Measurements from ENCODE around the gene BCL7C.

Gene BCL7C

DNA sequence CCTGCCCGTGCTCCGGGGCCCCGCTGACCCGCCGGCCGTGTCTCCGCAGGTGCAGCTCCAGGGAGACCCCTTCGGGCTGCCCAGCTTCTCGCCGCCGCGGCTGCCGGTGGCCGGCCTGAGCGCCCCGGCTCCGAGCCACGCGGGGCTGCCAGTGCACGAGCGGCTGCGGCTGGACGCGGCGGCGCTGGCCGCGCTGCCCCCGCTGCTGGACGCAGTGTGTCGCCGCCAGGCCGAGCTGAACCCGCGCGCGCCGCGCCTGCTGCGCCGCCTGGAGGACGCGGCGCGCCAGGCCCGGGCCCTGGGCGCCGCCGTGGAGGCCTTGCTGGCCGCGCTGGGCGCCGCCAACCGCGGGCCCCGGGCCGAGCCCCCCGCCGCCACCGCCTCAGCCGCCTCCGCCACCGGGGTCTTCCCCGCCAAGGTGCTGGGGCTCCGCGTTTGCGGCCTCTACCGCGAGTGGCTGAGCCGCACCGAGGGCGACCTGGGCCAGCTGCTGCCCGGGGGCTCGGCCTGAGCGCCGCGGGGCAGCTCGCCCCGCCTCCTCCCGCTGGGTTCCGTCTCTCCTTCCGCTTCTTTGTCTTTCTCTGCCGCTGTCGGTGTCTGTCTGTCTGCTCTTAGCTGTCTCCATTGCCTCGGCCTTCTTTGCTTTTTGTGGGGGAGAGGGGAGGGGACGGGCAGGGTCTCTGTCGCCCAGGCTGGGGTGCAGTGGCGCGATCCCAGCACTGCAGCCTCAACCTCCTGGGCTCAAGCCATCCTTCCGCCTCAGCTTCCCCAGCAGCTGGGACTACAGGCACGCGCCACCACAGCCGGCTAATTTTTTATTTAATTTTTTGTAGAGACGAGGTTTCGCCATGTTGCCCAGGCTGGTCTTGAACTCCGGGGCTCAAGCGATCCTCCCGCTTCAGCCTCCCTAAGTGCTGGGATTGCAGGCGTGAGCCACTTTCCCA lies 8.4 kb upstream of the BCL7C start:
- DNase-seq (ENCODE audit: low spot score), result peak; percentile 90
- TF ChIP-seq, protein P1, sequence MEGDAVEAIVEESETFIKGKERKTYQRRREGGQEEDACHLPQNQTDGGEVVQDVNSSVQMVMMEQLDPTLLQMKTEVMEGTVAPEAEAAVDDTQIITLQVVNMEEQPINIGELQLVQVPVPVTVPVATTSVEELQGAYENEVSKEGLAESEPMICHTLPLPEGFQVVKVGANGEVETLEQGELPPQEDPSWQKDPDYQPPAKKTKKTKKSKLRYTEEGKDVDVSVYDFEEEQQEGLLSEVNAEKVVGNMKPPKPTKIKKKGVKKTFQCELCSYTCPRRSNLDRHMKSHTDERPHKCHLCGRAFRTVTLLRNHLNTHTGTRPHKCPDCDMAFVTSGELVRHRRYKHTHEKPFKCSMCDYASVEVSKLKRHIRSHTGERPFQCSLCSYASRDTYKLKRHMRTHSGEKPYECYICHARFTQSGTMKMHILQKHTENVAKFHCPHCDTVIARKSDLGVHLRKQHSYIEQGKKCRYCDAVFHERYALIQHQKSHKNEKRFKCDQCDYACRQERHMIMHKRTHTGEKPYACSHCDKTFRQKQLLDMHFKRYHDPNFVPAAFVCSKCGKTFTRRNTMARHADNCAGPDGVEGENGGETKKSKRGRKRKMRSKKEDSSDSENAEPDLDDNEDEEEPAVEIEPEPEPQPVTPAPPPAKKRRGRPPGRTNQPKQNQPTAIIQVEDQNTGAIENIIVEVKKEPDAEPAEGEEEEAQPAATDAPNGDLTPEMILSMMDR (IDR thresholded peaks at IDR 0.05; ENCODE audit: extremely low read depth, insufficient read depth, missing control alignments), result peak; percentile 77
- in situ Hi-C loops (cut with MboI; ENCODE audit: low pct_unique_long_range_greater_than_20kb, low sequenced_read_pairs, unreplicated experiment), result no loop called here

DNA sequence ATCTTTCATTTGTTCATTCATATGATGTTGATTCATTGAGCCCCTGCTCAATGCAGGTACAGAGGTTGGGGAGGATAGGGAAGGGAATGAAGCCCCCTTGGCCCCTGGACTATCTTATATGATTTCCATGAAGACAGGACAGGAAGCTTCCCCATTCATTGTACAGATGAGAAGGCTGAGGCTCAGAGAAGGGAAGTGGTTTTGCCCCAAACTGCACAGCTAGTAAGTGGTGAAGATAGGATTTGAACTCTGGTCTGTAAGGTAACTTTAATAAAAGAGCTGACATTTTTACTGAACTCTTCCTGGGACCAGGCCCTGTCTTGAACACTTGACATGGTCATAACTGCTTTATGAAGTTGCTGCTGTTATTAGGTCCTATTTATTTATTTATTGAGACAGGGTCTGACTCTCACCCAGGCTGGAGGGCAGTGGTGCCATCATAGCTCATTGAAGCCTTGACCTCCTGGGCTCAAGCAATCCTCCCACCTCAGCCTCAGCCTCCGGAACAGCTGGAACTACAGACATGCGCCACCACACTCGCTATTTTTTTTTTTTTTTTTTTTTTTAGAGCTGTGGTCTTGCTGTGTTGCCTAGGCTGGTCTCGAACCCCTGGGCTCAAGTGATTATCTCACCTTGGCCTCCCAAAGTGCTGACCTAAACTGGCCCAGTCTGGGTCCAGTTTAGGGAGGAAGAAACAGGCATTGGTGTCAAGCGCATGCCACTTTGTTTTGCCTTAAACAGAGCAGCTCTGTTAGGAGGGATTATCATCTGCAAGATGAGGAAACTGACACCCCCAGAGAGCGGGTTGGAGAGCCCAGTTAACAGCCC lies 7.5 kb upstream of the BCL7C start:
- TF ChIP-seq, protein P1 (IDR thresholded peaks at IDR 0.05; ENCODE audit: extremely low read depth, insufficient read depth, missing control alignments), result no peak
- in situ Hi-C loops (cut with MboI; ENCODE audit: low pct_unique_long_range_greater_than_20kb, low sequenced_read_pairs, unreplicated experiment), result no loop called here
- DNase-seq (ENCODE audit: low spot score), result peak; percentile 17

DNA sequence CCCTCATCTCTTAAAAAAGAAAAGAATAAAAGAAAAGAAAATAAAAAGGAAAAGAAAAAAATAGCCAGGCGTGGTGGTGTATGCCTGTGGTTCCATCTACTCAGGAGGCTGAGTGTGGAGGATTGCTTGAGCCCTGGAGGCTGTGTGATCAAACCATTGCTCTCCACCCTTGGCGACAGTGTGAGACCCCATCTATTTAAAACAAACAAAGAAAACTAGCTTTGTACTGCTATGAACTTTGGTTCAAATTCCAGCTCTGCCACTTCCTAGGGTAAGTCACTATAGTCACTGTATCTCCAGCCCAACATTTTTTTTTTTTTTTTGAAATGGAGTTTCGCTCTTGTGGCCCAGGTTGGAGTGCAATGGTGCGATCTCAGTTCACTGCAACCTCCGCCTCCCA lies 6.7 kb upstream of the BCL7C start:
- TF ChIP-seq, protein P1 (IDR thresholded peaks at IDR 0.05; ENCODE audit: extremely low read depth, insufficient read depth, missing control alignments), result no peak
- in situ Hi-C loops (cut with MboI; ENCODE audit: low pct_unique_long_range_greater_than_20kb, low sequenced_read_pairs, unreplicated experiment), result no loop called here
- no peak for DNase-seq (ENCODE audit: low spot score)

DNA sequence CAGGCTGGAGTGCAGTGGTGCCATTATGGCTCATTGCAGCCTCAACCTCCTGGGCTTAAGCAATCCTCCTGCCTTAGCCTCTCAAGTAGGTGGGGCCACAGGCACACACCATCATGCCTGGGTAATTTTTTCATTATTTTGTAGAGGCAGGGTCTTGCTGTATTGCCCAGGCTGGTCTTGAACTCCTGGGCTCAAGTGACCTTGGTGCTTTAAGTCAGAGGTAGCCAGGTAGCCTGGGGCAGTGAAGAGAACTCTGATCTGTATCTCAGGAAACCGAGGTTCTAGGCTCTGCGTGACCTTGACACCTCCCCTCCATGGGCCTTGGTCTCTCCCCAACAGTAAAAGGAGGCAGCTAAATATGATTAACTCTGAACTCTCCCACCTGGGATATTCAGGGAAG lies 5.9 kb upstream of the BCL7C start:
- in situ Hi-C loops (cut with MboI; ENCODE audit: low pct_unique_long_range_greater_than_20kb, low sequenced_read_pairs, unreplicated experiment), result loop anchor here (10.0 kb wide), 1 partner anchor 55 kb away; no protein-coding TSS in a partner anchor
- no peak for DNase-seq (ENCODE audit: low spot score)
- TF ChIP-seq, protein P1 (IDR thresholded peaks at IDR 0.05; ENCODE audit: extremely low read depth, insufficient read depth, missing control alignments), result no peak

DNA sequence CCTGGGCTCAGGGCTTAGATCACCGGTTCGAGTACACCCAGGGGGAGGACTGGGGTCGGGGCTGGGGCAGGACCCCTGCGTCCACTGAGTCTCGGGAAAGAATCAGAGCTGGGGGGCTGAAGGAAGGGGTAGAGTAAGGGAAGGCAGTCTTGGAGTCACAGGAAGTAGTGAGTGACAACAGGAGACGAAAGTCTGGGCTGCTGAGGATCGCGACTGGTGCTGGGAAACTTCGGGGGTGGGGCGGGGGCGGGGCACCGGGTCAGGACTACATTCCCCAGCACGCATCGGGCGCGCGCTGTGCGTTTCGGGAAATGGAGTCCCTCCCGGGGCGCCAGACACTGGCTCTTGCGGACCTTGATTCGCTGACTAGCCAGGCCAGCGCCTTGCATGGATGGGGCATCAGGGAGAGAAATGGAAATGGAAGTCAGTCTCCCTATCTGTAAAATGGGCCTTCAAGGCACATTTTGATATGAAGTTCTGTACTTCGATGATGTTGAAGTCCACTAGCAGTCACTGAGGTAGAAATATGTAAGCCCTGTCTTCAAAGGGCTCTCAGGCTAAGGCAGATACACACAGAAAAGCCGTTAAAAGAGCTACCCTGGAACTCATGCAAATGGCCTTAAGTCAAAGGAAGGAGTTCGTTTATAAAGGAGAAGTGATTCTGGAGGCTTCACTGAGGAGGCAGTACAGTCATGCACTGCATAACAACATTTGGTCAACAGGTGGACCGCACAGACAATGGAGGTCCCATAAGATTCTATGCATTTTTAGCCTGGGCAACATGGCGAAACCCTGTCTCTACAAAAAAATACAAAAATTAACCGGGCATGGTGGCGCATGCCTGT lies 3.2 kb upstream of the BCL7C start:
- TF ChIP-seq, protein P1 (IDR thresholded peaks at IDR 0.05; ENCODE audit: extremely low read depth, insufficient read depth, missing control alignments), result no peak
- in situ Hi-C loops (cut with MboI; ENCODE audit: low pct_unique_long_range_greater_than_20kb, low sequenced_read_pairs, unreplicated experiment), result loop anchor here (10.0 kb wide), 1 partner anchor 52 kb away; no protein-coding TSS in a partner anchor
- peak; percentile 87 for DNase-seq (ENCODE audit: low spot score)
